Breast epithelium (tissue), 3 donors: Measurements from ENCODE around the gene TCL1A.

Experiments
- POLR2A ChIP-seq: fragments of 450-650 bp; IDR thresholded peaks from one replicate; pipeline ENCODE4 v1.6.1; 2016; ENCODE audit warnings: antibody characterized with exemption, mild to moderate bottlenecking, moderate library complexity
- TF ChIP-seq, protein P1 (sequence below), 3 donors: fragments of 450-650 bp; IDR thresholded peaks; one replicate each; pipeline ENCODE4 v1.5.1; 2016 to 2017; ENCODE audit warnings: antibody characterized with exemption in 3 of 3, mild to moderate bottlenecking in 3 of 3, moderate library complexity in 3 of 3

DNA sequence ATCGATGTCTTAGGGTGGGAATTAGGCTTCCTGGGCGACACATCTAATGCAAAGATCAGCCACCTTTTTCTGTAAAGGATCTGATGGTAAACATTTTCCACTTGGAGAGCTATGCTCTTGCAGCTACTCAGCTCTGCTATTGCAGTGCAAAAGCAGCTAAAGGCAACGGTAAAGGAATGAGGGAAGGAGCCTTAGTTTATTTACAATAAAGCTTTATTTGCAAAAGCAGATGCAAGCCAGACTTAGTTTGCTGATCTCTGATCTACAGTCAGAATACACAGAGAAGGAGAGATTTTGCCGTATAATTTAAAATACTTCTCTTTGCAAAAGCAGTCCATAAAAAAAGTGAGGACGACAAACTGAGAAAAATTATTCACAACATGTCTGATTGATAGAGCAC lies 24.5 kb downstream of the TCL1A start:
- TF ChIP-seq POLR2A: no peak
- TF ChIP-seq, protein P1, sequence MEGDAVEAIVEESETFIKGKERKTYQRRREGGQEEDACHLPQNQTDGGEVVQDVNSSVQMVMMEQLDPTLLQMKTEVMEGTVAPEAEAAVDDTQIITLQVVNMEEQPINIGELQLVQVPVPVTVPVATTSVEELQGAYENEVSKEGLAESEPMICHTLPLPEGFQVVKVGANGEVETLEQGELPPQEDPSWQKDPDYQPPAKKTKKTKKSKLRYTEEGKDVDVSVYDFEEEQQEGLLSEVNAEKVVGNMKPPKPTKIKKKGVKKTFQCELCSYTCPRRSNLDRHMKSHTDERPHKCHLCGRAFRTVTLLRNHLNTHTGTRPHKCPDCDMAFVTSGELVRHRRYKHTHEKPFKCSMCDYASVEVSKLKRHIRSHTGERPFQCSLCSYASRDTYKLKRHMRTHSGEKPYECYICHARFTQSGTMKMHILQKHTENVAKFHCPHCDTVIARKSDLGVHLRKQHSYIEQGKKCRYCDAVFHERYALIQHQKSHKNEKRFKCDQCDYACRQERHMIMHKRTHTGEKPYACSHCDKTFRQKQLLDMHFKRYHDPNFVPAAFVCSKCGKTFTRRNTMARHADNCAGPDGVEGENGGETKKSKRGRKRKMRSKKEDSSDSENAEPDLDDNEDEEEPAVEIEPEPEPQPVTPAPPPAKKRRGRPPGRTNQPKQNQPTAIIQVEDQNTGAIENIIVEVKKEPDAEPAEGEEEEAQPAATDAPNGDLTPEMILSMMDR (IDR thresholded peaks at IDR 0.05): no peak
